ENCODE data around the gene FAM163B.
"Not testable (repeated sequence)": the region's sequence is repeated elsewhere in the genome, so short reads cannot be mapped to it uniquely, and the experiment has no call there.

The FAM163B gene

GRCh38 chr9:133639613-133640012 is 30.4 kb upstream of the FAM163B start:
- DNase-seq = no peak

DNA sequence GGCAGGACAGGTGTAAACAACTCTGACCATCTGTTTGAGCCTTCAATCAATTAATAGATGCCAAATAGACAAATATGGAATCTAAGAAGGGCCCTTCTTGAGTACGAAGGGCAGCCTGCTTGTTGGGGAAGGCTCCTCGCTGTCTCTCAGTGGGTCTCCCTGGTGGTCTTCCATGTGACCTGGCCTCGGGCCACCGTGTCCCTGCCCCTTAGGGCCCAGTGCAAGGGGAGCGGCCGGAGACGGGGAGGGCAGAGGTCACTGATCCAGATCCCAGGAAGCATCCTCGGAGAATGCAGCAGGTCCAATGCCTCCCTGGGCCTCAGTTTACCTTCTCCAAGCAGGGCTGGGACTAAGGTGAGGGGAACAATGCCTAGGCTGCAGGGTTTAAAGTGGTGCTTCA is 29.5 kb upstream of the FAM163B start:
- DNase-seq = no peak

DNA sequence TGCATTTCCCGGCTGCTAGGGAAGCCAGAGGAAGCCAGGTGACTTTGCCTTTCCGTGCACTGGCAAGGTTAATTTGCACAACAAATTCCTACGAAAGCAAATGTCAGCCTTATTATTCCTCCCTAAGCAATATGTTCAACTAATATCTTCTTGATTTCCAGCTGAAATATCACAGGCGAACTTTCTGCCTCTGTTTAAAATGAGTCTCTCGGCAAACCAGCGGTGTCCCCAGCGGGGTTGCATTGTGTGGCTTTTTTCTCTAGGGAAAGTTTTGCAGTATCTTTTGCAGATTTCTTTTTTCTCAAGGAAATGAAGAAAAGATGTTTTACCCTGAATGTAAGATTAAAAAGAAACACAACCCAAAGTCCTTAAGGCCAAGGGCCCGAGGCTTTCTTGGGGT is 28.9 kb upstream of the FAM163B start:
- no peak for DNase-seq

GRCh38 chr9:133637451-133638055 is 28.4 kb upstream of the FAM163B start:
- DNase-seq = no peak

GRCh38 chr9:133636902-133637301 is 27.7 kb upstream of the FAM163B start:
- no peak for DNase-seq

DNA sequence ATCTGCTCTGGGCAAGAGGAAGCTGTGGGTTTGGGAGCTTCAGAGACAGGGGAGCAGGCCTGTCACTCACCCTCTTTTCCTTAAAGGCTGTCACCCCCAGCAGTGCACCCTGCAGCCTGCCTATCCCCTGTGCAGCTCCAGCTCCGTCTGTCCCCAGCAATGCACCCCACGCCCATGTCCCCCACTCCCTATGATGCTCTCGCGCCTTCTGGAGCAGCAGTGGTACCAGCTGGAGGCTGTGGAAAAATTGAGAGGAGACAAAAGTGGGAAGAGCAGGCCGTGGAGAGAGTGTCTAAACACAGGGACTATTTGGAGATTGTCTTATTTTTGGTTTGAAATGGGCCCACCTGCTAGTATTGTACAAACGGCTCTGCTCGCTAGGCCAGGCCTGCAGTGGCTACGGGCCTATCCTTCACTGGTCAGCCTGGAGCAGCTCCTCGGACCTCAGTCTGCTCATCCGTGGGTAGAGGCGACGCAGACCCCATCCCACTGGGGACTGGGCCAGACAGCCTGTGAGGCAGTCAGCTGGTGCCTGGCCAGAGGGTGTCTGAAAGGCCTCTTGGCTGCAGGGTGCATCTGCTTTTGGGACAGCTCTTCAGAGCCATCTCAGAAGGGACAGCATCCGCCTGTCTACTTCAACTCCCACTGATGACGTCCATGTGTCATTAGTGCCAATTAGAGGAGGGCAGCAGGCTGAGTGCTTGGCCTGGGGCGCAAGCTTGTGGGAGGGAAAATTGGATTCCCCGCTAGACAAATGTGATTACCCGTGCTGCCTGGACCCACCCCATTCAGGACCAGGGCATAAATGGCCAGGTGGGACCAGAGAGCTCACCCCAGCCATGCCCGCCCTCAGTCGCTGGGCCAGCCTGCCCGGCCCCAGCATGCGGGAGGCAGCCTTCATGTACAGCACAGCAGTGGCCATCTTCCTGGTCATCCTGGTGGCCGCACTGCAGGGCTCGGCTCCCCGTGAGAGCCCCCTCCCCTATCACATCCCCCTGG is 26.6 kb upstream of the FAM163B start, which contains the start of gene DBH:
Gene DBH (plus strand): TSS at position 831 of the 999 bp plus-strand sequence. CDS start 9 bp downstream, at position 840.
- no peak for DNase-seq

GRCh38 chr9:133635098-133635497 is 25.9 kb upstream of the FAM163B start:
- no peak for DNase-seq

DNA sequence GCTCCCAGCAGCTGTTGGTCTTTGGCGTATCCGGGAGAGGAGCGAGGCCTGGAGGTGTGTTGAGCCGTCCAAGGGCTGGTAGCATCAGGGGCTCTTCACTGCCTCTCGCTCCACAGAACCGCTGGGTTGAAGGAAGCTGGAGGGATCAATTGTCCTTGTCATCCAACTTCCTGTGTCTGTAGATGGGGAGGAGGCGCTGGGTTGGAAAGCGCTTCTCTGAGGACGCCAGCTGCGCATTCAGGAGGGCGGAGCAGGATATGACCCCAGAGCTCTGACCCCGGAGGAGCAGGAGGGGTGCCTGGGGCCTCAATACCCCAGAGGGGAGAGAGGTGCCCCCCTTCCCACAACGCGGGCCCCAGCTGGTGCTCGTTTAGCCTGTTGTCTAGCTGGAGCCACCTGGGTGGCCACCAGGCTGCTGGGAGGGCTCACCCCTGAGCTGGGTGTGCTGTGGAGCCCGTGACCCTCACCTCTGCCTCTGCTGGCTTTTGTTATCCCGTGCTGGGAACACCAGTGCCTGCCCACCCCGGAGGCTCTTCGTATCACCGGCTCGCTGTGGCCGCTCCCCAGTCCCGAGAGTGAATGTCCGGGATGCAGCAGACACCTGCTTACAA is 25.0 kb upstream of the FAM163B start:
- DNase-seq = no peak

GRCh38 chr9:133633681-133634080 is 24.5 kb upstream of the FAM163B start:
- no peak for DNase-seq

DNA sequence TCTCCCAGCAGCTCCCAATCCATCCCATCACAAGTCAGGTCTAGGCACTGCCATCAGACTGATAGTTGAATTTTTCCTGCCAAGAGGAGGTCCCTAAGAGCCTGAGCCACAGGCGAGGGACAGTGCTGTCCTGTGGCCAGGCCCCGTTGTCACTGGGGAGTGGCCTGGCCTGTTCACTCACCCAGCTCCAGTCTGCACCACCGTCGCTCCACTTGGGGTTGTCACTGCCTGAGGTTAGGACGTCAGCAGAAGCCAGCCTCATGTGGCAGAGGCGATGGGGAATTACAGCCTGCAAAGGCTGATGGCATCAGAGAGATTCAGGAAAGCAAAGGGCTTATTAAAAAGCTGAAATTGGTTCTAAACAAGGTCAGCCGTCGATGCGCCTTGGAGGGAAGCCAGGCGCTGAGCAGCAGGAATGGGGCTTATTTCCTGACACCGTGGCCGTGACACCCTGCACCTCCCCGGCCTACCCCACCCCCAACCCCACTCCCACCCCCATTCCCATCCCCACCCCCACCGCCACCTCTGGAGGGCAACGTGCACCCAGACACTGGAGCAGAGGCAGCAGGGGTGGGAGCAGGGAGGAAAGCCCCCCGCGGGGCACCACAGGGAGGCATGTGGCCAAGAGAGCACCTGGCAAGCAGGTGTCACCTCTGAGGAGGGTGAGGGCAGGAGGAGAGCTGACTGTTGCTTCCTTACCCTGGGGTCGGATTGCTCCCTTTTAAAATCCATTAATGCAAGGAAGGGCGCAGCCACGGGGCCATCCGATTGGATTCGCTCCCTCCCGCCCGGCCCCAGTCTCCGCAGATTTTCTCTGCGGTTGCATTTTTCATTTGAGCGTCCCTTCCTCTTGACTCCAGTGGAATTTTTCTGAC is 23.9 kb upstream of the FAM163B start:
- no peak for DNase-seq

DNA sequence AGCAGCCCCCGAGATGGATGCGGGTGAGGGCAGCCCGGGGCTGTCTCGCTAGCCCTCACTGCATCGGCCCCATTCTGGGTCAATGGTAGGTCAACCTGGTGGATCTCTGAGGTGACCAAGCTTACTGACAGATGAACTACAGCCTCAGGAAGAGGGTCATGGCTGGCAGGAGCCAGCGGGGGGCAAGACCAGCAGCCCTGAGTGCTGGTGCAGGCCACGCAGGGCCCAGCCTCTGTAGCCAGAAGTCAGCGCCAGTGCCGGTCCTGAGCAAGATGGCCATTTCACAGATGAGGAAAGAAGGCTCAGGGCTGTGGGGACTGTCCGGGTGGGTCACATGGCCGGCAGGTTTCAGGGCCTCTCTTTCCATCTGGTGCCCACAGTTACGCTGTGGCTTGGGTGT is 21.9 kb upstream of the FAM163B start:
- no peak for DNase-seq

DNA sequence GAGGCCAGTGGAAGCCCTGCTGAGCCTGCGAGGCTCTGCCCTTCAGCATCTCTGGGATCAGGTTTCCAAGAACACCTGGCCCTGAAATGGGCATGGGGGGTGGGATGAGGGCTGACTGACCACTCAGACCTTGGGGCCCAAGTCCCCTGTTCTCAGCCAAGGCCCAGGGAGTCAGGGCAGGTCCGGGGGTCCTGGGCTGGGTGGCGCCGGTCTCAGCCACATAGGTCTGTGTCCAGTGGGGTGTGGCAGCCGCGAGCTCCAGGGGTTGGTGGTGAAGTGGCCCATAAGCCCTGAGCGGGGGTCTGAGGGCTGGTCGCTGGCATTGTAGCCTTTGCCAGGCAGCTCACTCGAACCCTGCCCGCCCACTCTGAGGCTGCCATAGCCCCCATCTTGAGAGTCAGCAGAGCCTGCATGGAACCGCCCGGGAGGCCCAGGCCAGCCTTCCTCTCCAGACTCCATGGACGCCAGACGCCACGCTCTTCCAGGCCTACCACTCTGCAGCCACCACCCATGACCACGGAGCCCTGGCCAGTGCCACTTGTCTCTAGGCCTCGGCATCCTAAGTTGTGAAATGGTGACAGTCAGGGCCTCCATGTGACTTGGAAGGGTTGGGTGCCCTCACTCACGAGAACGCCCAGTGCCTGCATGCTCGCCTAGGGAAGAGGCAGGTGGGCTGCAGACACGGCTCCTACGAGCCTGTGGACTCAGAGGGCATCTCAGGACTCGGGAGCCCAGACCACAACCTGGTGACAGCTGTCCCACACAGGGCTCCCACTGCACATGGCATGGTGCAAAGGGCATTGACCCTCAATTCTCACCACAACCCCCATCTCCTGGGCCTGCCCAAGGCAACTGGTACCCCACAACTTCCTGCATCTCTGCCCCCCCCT is 20.3 kb upstream of the FAM163B start:
- DNase-seq = no peak

DNA sequence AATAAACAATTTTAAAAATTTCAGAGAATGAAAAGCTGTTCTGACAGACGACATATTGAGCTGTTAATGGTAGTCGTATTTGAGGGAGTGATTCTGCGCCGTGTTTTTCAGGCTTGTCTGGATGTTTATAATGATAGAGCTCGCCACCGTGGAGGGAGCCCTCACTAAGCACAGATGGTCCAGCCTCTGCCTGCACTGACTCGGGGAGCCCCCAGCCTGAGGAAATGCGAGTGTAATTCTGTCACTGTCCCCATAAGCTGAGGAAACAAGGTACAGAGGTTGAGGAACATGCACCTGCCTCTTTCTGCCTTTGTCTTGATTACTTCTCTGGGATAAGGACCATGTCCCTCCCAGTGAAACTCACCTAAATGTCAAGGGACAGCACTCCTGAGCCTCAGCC is 19.6 kb upstream of the FAM163B start:
- DNase-seq = no peak

DNA sequence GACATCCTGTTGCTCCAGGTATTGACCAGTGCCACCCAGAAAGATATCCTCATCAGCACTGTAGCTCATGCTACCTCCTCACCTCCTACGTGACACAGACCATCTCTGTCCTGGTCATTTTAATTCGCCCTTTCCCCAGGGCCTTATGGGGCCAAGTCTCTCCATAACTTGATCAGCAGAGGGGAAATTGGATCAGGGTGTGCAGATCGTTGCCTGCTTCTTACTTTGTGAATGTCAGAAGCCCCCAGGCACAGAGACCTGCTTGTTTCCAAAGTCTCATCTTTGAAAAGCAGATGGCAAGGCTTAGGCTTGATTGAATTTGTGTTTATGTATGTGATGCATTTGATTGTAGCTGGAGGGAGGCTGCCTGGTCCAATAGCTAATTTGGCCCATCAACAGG is 18.2 kb upstream of the FAM163B start:
- no peak for DNase-seq

DNA sequence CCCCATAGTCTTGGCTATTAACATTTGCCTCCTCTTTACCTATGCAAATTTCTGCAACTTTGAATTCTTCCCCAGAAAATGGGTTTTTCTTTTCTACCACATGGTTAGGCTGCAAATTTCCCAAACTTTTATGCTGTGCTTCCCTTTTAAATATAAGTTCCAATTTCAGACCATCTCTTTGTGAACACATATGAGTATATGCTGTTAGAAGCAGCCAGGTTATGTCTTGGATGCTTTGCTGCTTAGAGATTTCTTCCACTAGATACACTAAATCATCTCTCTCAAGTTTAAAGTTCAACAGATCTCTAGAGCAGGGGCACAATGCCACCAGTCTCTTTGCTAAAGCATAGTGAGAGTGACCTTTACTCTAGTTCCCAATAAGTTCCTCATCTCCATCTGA is 16.8 kb upstream of the FAM163B start:
- DNase-seq = not testable (repeated sequence)

GRCh38 chr9:133622555-133622954 is 13.4 kb upstream of the FAM163B start:
- no peak for DNase-seq

DNA sequence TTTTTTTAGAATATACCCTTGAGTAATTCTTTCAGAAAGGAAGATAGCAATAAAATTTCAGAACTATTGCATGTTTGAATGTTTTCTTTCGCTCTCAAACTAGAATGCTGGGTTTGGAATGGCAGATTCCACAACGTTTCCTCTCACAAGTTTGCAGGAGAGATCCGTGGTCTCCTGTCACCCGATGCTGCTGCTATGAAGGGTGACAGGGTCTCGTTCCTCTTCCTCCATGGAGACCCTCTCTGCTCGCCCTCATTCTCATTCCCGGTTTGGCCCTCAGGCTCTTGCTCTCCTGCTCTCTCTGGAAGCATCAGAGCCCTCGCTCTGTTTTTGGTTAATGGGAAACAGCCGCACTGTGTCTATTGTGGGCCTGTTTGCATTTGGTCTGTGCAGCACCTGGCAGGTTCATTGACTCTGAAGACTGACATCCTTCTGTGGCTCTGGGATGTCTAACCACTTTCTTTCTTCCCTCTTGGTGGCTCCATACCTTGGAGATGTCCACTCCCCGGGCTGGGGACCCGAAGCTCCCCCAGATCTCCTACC is 12.6 kb upstream of the FAM163B start:
- DNase-seq = no peak

DNA sequence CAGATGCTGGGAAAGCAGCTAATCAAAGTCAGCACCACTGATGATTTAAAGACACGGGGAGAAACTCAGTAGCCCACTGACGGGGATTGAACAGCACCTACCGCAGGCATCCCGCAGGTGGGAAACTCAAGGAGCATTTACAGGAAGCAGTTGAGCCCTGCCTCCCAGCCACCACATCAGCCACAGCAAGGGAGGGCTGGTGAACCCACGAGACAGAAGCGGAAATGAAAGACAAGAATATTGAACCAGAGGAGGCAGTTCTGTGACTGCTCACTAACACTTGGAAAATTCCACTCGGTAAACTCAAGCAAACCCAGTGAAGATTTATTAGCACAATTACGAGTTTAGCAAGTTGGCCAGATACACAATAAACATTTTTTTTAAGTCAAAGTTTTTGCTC is 10.6 kb upstream of the FAM163B start:
- DNase-seq = no peak

- no peak for DNase-seq
Measured at GRCh38 chr9:133618726-133619125, 9.5 kb upstream of the FAM163B start.

GRCh38 chr9:133616643-133617405 is 7.6 kb upstream of the FAM163B start:
- no peak for DNase-seq

Data from activated CD8-positive, alpha-beta memory T cell treated with anti-CD3 and anti-CD28 coated beads, Interleukin-2, amount 50 U/mL, for 48 hours (primary cell).